DOHH2 (cell line): Measurements from ENCODE around the gene RIPPLY1.

ENCODE experiments used
- H3F3A ChIP-seq: fragments of 200-600 bp; sonication (generic), shearing (Covaris generic); 2 replicates; pipeline ENCODE4 v1.6.0; 2016; ENCODE audit warnings: antibody characterized with exemption, mild to moderate bottlenecking; ENCODE audit not compliant: control insufficient read depth, insufficient read depth
- H3K27ac ChIP-seq: fragments of 200-600 bp; sonication (generic); 2 replicates; pipeline ENCODE4 v1.5.1; 2014; ENCODE audit warnings: low read depth, mild to moderate bottlenecking, low read length, moderate library complexity
- H3K27me3 ChIP-seq: fragments of 200-600 bp; sonication (generic); 2 replicates; pipeline ENCODE4 v1.6.1; 2014; ENCODE audit warnings: mild to moderate bottlenecking, low read length, mixed read lengths; ENCODE audit not compliant: control insufficient read depth
- H3K36me3 ChIP-seq: fragments of 200-600 bp; sonication (generic); 2 replicates; pipeline ENCODE4 v1.6.1; 2014; ENCODE audit warnings: mild to moderate bottlenecking, low read length, moderate library complexity, mixed read lengths; ENCODE audit not compliant: control insufficient read depth
- H3K4me1 ChIP-seq: fragments of 200-600 bp; sonication (generic); 2 replicates; pipeline ENCODE4 v1.6.1; 2014; ENCODE audit warnings: mild to moderate bottlenecking, low read length, mixed read lengths; ENCODE audit not compliant: control insufficient read depth
- H3K4me2 ChIP-seq: fragments of 200-600 bp; sonication (generic); 2 replicates; pipeline ENCODE4 v1.6.0; 2014; ENCODE audit warnings: mild to moderate bottlenecking, low read length, moderate library complexity
- H3K4me3 ChIP-seq: fragments of 200-600 bp; sonication (generic); 2 replicates; pipeline ENCODE4 v1.5.1; 2014; ENCODE audit warnings: mild to moderate bottlenecking, low read length, mixed read lengths
- H3K79me2 ChIP-seq: fragments of 200-600 bp; sonication (generic); 2 replicates; pipeline ENCODE4 v1.6.1; 2014; ENCODE audit warnings: mild to moderate bottlenecking, low read length, mixed read lengths; ENCODE audit not compliant: control insufficient read depth
- H3K9me2 ChIP-seq: fragments of 200-600 bp; sonication (generic); replicated peaks from 2 replicates; pipeline ENCODE4 v1.6.1; 2014; ENCODE audit warnings: mild to moderate bottlenecking, low read length, mixed read lengths; ENCODE audit not compliant: control insufficient read depth
- H3K9me3 ChIP-seq: fragments of 200-600 bp; sonication (generic); 2 replicates; pipeline ENCODE4 v1.6.1; 2014; ENCODE audit warnings: antibody characterized with exemption, low read length, mixed read lengths; ENCODE audit not compliant: control insufficient read depth, insufficient read depth
- H4K20me1 ChIP-seq: fragments of 200-600 bp; sonication (generic); 2 replicates; pipeline ENCODE4 v1.6.0; 2014; ENCODE audit warnings: low read depth, mild to moderate bottlenecking, antibody characterized with exemption, low read length, moderate library complexity; ENCODE audit not compliant: control insufficient read depth, insufficient read depth
- EZH2phosphoT487 ChIP-seq: fragments of 200-600 bp; sonication (generic); IDR thresholded peaks from 2 replicates; pipeline ENCODE4 v1.6.1; 2017; ENCODE audit warnings: borderline replicate concordance, mild to moderate bottlenecking, antibody characterized with exemption, low read length, moderate library complexity, mixed read lengths
- TF ChIP-seq, protein P1 (sequence below): fragments of 200-600 bp; sonication (generic); IDR thresholded peaks from one replicate; pipeline ENCODE4 v1.5.1; 2014; ENCODE audit warnings: antibody characterized with exemption, mild to moderate bottlenecking, low read depth, low read length; ENCODE audit not compliant: poor library complexity, severe bottlenecking

Gene RIPPLY1, protein sequence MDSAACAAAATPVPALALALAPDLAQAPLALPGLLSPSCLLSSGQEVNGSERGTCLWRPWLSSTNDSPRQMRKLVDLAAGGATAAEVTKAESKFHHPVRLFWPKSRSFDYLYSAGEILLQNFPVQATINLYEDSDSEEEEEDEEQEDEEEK

DNA sequence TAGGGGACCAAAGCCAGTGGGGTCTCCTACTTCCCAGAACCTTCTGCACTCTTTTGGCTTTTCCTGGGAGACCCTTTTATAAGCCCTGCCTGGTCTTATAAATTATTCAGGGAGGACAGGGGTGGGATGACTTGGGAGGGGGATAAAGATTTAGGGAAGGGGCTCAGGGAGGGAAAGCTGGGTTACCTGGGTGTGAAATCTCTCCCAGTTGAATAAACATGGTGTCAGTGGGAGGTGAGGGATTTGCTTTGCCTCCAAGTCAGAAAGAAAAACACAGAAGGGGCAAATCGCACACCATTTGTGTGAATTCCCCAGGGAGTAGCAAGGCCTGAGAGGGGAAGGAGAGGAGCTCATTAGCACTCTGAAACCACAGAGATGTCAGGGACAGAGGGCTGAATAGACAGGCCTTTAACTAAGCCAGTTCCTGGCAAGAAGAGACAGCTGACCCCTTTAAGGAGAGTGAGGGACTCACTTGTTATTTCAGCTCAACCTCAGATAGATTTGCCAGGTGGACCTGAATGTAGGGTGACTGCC, at the start of gene RIPPLY1:
TSS of gene RIPPLY1 (minus strand) at position 51 of the 534 bp plus-strand sequence. CDS start 54 bp downstream, outside the sequence.
- no peaks in the 10 kb centered on the region for H3K36me3 ChIP-seq
- no peak within 1 kb of the TSS for H3K4me3 ChIP-seq
- no peaks in the 10 kb centered on the region for H3K79me2 ChIP-seq
- no peaks in the 10 kb centered on the region for H4K20me1 ChIP-seq
- H3K9me2 ChIP-seq: no peaks in the 10 kb centered on the region
- no peaks in the 10 kb centered on the region for H3K9me3 ChIP-seq
- TF ChIP-seq EZH2phosphoT487: no peak
- TF ChIP-seq, protein P1, sequence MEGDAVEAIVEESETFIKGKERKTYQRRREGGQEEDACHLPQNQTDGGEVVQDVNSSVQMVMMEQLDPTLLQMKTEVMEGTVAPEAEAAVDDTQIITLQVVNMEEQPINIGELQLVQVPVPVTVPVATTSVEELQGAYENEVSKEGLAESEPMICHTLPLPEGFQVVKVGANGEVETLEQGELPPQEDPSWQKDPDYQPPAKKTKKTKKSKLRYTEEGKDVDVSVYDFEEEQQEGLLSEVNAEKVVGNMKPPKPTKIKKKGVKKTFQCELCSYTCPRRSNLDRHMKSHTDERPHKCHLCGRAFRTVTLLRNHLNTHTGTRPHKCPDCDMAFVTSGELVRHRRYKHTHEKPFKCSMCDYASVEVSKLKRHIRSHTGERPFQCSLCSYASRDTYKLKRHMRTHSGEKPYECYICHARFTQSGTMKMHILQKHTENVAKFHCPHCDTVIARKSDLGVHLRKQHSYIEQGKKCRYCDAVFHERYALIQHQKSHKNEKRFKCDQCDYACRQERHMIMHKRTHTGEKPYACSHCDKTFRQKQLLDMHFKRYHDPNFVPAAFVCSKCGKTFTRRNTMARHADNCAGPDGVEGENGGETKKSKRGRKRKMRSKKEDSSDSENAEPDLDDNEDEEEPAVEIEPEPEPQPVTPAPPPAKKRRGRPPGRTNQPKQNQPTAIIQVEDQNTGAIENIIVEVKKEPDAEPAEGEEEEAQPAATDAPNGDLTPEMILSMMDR: no peak
- H3K4me1 ChIP-seq: no peaks in the 10 kb centered on the region
- H3K27ac ChIP-seq: no peak within 1 kb of the TSS
- H3K4me2 ChIP-seq: no peak within 1 kb of the TSS
- no peaks in the 10 kb centered on the region for H3K27me3 ChIP-seq
- no peaks in the 10 kb centered on the region for H3F3A ChIP-seq

DNA sequence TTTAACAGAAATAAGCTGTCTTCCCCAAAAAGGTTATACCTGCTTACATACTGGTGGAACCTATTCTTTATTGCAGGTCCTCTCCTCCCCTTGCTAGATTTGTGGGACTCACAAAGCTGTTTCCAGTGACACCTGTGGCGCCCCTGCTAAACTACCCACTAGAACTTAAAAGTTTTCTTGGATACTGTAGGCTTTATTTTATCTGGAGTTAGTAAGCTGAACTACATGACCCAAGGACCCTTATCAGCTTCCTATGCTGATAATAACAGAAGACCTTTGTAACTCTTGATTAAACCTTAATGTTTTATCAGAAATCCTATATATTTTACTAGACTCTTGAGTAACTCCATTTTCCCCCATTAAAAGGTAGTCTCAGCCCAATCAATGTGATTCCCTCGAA, 49.4 kb upstream of the RIPPLY1 start:
- H3K36me3 ChIP-seq: no peaks in the 10 kb centered on the region
- no peaks in the 10 kb centered on the region for H3K9me2 ChIP-seq
- no peaks in the 10 kb centered on the region for H3K4me1 ChIP-seq
- no peaks in the 10 kb centered on the region for H3K9me3 ChIP-seq
- no peaks in the 10 kb centered on the region for H3K27me3 ChIP-seq
- H3K79me2 ChIP-seq: no peaks in the 10 kb centered on the region
- no peak overlapping the region for H3K4me3 ChIP-seq
- H3K27ac ChIP-seq: no peak overlapping the region
- no peaks in the 10 kb centered on the region for H4K20me1 ChIP-seq
- H3F3A ChIP-seq: no peaks in the 10 kb centered on the region
- no peak overlapping the region for H3K4me2 ChIP-seq
- TF ChIP-seq, protein P1: no peak
- TF ChIP-seq EZH2phosphoT487: no peak

DNA sequence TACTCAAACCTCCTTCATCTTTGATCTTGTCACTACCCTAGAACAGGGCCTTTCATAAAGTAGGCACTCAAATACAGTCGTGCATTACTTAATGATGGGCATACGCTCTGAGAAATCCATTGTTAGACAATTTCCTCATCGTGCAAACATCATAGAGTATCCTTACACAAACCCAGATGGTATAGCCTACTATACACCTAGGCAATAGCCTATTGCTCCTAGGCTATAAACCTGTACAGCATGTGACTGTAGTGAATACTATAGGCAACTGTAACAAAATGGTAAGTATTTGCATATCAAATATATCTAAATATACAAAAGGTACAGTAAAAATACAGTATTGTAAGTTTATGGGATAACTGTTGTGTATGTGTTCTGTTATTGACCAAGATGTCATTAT, 48.9 kb upstream of the RIPPLY1 start:
- Histone ChIP-seq H3K4me1 (no peaks in the 10 kb centered on the region), H3K27ac (no peak overlapping the region), H3K4me2 (no peak overlapping the region), H3K27me3 (no peaks in the 10 kb centered on the region), H3F3A (no peaks in the 10 kb centered on the region), H3K36me3 (no peaks in the 10 kb centered on the region), H3K9me2 (no peaks in the 10 kb centered on the region), H3K4me3 (no peak overlapping the region), H3K79me2 (no peaks in the 10 kb centered on the region), H3K9me3 (no peaks in the 10 kb centered on the region), H4K20me1 (no peaks in the 10 kb centered on the region)
- TF ChIP-seq, protein P1: no peak
- no peak for TF ChIP-seq EZH2phosphoT487
